Body of pancreas (tissue), 4 donors: ENCODE data around the gene TBL1XR1.

Experiments
- POLR2A ChIP-seq, 3 donors: fragments of 450-650 bp; IDR thresholded peaks; one replicate each; pipeline ENCODE4 v1.6.1; 2016; ENCODE audit warnings: antibody characterized with exemption in 3 of 3, mild to moderate bottlenecking in 2 of 3
- TF ChIP-seq, protein P1 (sequence below), 7 experiments: fragments of 450-650 bp in 4 of 7; fragments of 200-600 bp in 3 of 7; sonication (generic) in 3 of 7; IDR thresholded peaks; one replicate each; pipeline ENCODE4 v1.5.1; 2016 to 2019; ENCODE audit warnings: antibody characterized with exemption in 7 of 7

GRCh38 chr3:177085794-177086193 lies 111.5 kb downstream of the TBL1XR1 start:
- TF ChIP-seq, protein P1, sequence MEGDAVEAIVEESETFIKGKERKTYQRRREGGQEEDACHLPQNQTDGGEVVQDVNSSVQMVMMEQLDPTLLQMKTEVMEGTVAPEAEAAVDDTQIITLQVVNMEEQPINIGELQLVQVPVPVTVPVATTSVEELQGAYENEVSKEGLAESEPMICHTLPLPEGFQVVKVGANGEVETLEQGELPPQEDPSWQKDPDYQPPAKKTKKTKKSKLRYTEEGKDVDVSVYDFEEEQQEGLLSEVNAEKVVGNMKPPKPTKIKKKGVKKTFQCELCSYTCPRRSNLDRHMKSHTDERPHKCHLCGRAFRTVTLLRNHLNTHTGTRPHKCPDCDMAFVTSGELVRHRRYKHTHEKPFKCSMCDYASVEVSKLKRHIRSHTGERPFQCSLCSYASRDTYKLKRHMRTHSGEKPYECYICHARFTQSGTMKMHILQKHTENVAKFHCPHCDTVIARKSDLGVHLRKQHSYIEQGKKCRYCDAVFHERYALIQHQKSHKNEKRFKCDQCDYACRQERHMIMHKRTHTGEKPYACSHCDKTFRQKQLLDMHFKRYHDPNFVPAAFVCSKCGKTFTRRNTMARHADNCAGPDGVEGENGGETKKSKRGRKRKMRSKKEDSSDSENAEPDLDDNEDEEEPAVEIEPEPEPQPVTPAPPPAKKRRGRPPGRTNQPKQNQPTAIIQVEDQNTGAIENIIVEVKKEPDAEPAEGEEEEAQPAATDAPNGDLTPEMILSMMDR (IDR thresholded peaks at IDR 0.05) = no peak
- no peak for TF ChIP-seq POLR2A (IDR thresholded peaks at IDR 0.05)
